Activated CD4-positive, alpha-beta T cell treated with anti-CD3 and anti-CD28 coated beads, Interleukin-2, amount 10 ng/mL, durations not matched to agents 24 days and 14 days (primary cell): ENCODE results near the gene GFPT1. TPM values are rescaled to one million over a fixed set of nuclear protein-coding genes. Genes with fewer than 3 reads are reported as not detected.
"Not testable (repeated sequence)": the region's sequence is repeated elsewhere in the genome, so short reads cannot be mapped to it uniquely, and the experiment has no call there.

ENCODE experiments used
- DNase-seq: peaks from one replicate; pipeline ENCODE4 v3.0.0; 2022
- H3K27ac Mint-ChIP-seq: one replicate; pipeline ENCODE4 v1.8.0; 2022; ENCODE audit warnings: mild to moderate bottlenecking, mixed read lengths
- H3K27me3 Mint-ChIP-seq: one replicate; pipeline ENCODE4 v1.8.0; 2022; ENCODE audit warnings: mixed read lengths
- H3K36me3 Mint-ChIP-seq: one replicate; pipeline ENCODE4 v1.8.0; 2022; ENCODE audit warnings: low read depth, mild to moderate bottlenecking, mixed read lengths
- H3K4me1 Mint-ChIP-seq: one replicate; pipeline ENCODE4 v1.8.0; 2021; ENCODE audit warnings: mixed read lengths
- H3K4me3 Mint-ChIP-seq: one replicate; pipeline ENCODE4 v1.8.0; 2022; ENCODE audit warnings: mild to moderate bottlenecking, moderate library complexity, mixed read lengths
- H3K9me3 Mint-ChIP-seq: one replicate; pipeline ENCODE4 v1.8.0; 2021; ENCODE audit warnings: mixed read lengths
- intact Hi-C: fragments of 100-400 bp; cut with micrococcal nuclease; formaldehyde crosslinking; loops from one replicate; pipeline ENCODE4 v1.15.1; 2023
- total RNA-seq: library from RNA; stranded (reverse); gene quantifications from 2 replicates; pipeline ENCODE4 v1.2.3, GENCODE V29; 2022

The GFPT1 gene
- 48.8 and 50.6 TPM in 2 replicates for total RNA-seq

- DNase-seq: peak; percentile 99
- no peaks in the 10 kb centered on the region for H3K27me3 Mint-ChIP-seq
- no peaks in the 10 kb centered on the region for H3K9me3 Mint-ChIP-seq
- H3K36me3 Mint-ChIP-seq: peaks cover 8% of the 10 kb centered on the region
- intact Hi-C loops: loop anchor here (1.0 to 10.0 kb wide), 6 partner anchors 12 to 922 kb away; partner anchors contain the start of genes APLF, FBXO48, GMCL1 and NFU1
- peaks cover 40% of the 10 kb centered on the region for H3K4me1 Mint-ChIP-seq
- peak within 1 kb of the TSS; percentile 95 for H3K27ac Mint-ChIP-seq
- peak within 1 kb of the TSS; percentile 98 for H3K4me3 Mint-ChIP-seq
These were observed at the start of gene GFPT1 for GRCh38 chr2:69386789-69387734. GFPT1 (minus strand) TSS chr2:69387227; CDS start chr2:69387071, 156 bp downstream.

GRCh38 chr2:69436596-69436937 is 49.5 kb upstream of the GFPT1 start:
- Mint-ChIP-seq H3K27ac (peak overlapping the region; percentile 98), H3K27me3 (no peaks in the 10 kb centered on the region), H3K4me1 (peaks cover 17% of the 10 kb centered on the region), H3K4me3 (peak overlapping the region; percentile 95), H3K9me3 (peaks cover 4% of the 10 kb centered on the region), H3K36me3 (peaks cover 4% of the 10 kb centered on the region)
- intact Hi-C loops: loop anchor here (2.0 to 5.0 kb wide), 4 partner anchors 41 to 208 kb away; no protein-coding TSS in a partner anchor
- DNase-seq: no peak

- DNase-seq: no peak
- Mint-ChIP-seq H3K9me3 (peaks cover 4% of the 10 kb centered on the region), H3K4me1 (peaks cover 17% of the 10 kb centered on the region), H3K27ac (no peak overlapping the region), H3K4me3 (no peak overlapping the region), H3K36me3 (peaks cover 5% of the 10 kb centered on the region), H3K27me3 (no peaks in the 10 kb centered on the region)
- intact Hi-C loops: loop anchor here (5.0 kb wide), 3 partner anchors 43 to 193 kb away; no protein-coding TSS in a partner anchor
These were observed 47.7 kb upstream of the GFPT1 start for GRCh38 chr2:69434753-69435152.

GRCh38 chr2:69429491-69430183 is 42.6 kb upstream of the GFPT1 start:
- no peaks in the 10 kb centered on the region for H3K27me3 Mint-ChIP-seq
- intact Hi-C loops: no loop called here
- no peak for DNase-seq
- no peak overlapping the region for H3K27ac Mint-ChIP-seq
- H3K36me3 Mint-ChIP-seq: peaks cover 13% of the 10 kb centered on the region
- no peaks in the 10 kb centered on the region for H3K9me3 Mint-ChIP-seq
- peaks cover 1% of the 10 kb centered on the region for H3K4me1 Mint-ChIP-seq
- H3K4me3 Mint-ChIP-seq: no peak overlapping the region

GRCh38 chr2:69428981-69429380 is 42.0 kb upstream of the GFPT1 start:
- Mint-ChIP-seq H3K4me1 (no peaks in the 10 kb centered on the region), H3K36me3 (peaks cover 13% of the 10 kb centered on the region), H3K27me3 (no peaks in the 10 kb centered on the region), H3K9me3 (no peaks in the 10 kb centered on the region), H3K4me3 (no peak overlapping the region), H3K27ac (no peak overlapping the region)
- no peak for DNase-seq
- intact Hi-C loops: no loop called here

GRCh38 chr2:69424419-69424818 is 37.4 kb upstream of the GFPT1 start:
- peaks cover 4% of the 10 kb centered on the region for H3K4me1 Mint-ChIP-seq
- no peaks in the 10 kb centered on the region for H3K27me3 Mint-ChIP-seq
- intact Hi-C loops: no loop called here
- H3K4me3 Mint-ChIP-seq: no peak overlapping the region
- no peak for DNase-seq
- H3K9me3 Mint-ChIP-seq: no peaks in the 10 kb centered on the region
- peaks cover 18% of the 10 kb centered on the region for H3K36me3 Mint-ChIP-seq
- H3K27ac Mint-ChIP-seq: no peak overlapping the region

- Mint-ChIP-seq H3K4me3 (no peak overlapping the region), H3K36me3 (peaks cover 15% of the 10 kb centered on the region), H3K27ac (no peak overlapping the region), H3K9me3 (no peaks in the 10 kb centered on the region), H3K4me1 (peaks cover 4% of the 10 kb centered on the region), H3K27me3 (no peaks in the 10 kb centered on the region)
- intact Hi-C loops: no loop called here
- DNase-seq: no peak
These were observed 35.2 kb upstream of the GFPT1 start for GRCh38 chr2:69422198-69422597.

GRCh38 chr2:69419111-69419510 is 32.1 kb upstream of the GFPT1 start:
- H3K4me1 Mint-ChIP-seq, H3K27ac Mint-ChIP-seq, H3K9me3 Mint-ChIP-seq, H3K27me3 Mint-ChIP-seq, intact Hi-C loops, DNase-seq, H3K4me3 Mint-ChIP-seq: not testable (repeated sequence)
- peaks cover 13% of the 10 kb centered on the region for H3K36me3 Mint-ChIP-seq

- no peak for DNase-seq
- Mint-ChIP-seq H3K4me1 (peaks cover 1% of the 10 kb centered on the region), H3K27ac (no peak overlapping the region), H3K27me3 (no peaks in the 10 kb centered on the region), H3K4me3 (no peak overlapping the region), H3K36me3 (peaks cover 12% of the 10 kb centered on the region), H3K9me3 (no peaks in the 10 kb centered on the region)
- intact Hi-C loops: no loop called here
These were observed 29.1 kb upstream of the GFPT1 start for GRCh38 chr2:69416147-69416546.

- Mint-ChIP-seq H3K4me3 (no peak overlapping the region), H3K9me3 (no peaks in the 10 kb centered on the region), H3K27ac (no peak overlapping the region), H3K4me1 (peaks cover 5% of the 10 kb centered on the region), H3K27me3 (no peaks in the 10 kb centered on the region), H3K36me3 (peaks cover 20% of the 10 kb centered on the region)
- DNase-seq: no peak
- intact Hi-C loops: no loop called here
These were observed 24.1 kb upstream of the GFPT1 start for GRCh38 chr2:69411120-69411519.

GRCh38 chr2:69405306-69405705 is 18.3 kb upstream of the GFPT1 start:
- H3K36me3 Mint-ChIP-seq: peaks cover 42% of the 10 kb centered on the region
- H3K4me3 Mint-ChIP-seq: no peak overlapping the region
- H3K27ac Mint-ChIP-seq: no peak overlapping the region
- peaks cover 3% of the 10 kb centered on the region for H3K4me1 Mint-ChIP-seq
- intact Hi-C loops: no loop called here
- H3K27me3 Mint-ChIP-seq: no peaks in the 10 kb centered on the region
- no peaks in the 10 kb centered on the region for H3K9me3 Mint-ChIP-seq
- DNase-seq: no peak

- intact Hi-C loops: no loop called here
- H3K9me3 Mint-ChIP-seq: no peaks in the 10 kb centered on the region
- DNase-seq: no peak
- no peak overlapping the region for H3K4me3 Mint-ChIP-seq
- H3K36me3 Mint-ChIP-seq: peaks cover 32% of the 10 kb centered on the region
- no peak overlapping the region for H3K27ac Mint-ChIP-seq
- no peaks in the 10 kb centered on the region for H3K4me1 Mint-ChIP-seq
- no peaks in the 10 kb centered on the region for H3K27me3 Mint-ChIP-seq
These were observed 13.1 kb upstream of the GFPT1 start for GRCh38 chr2:69400121-69400520.

GRCh38 chr2:69397234-69397633 is 10.2 kb upstream of the GFPT1 start:
- DNase-seq: no peak
- no peaks in the 10 kb centered on the region for H3K27me3 Mint-ChIP-seq
- intact Hi-C loops: no loop called here
- H3K9me3 Mint-ChIP-seq: peaks cover 3% of the 10 kb centered on the region
- H3K4me3 Mint-ChIP-seq: no peak overlapping the region
- H3K27ac Mint-ChIP-seq: no peak overlapping the region
- peaks cover 3% of the 10 kb centered on the region for H3K4me1 Mint-ChIP-seq
- H3K36me3 Mint-ChIP-seq: peaks cover 31% of the 10 kb centered on the region

GRCh38 chr2:69395866-69396265 is 8.8 kb upstream of the GFPT1 start:
- Mint-ChIP-seq H3K27me3 (no peaks in the 10 kb centered on the region), H3K9me3 (peaks cover 3% of the 10 kb centered on the region), H3K4me3 (no peak overlapping the region), H3K36me3 (peaks cover 26% of the 10 kb centered on the region), H3K27ac (no peak overlapping the region), H3K4me1 (peaks cover 3% of the 10 kb centered on the region)
- intact Hi-C loops: no loop called here
- DNase-seq: no peak
